ENCODE data around the gene SAG. TPM values are rescaled to one million over a fixed set of nuclear protein-coding genes. Genes with fewer than 3 reads are reported as not detected.

The SAG gene
- total and polyA plus RNA-seq, 9 of the 15 experiments (the other 6 are each of a cell fraction or from before 2014, with no cell fraction given) = 0.04 to 0.64 (median 0.31) TPM; not detected in 5

GRCh38 chr2:233349005-233349998 is 41.7 kb downstream of the SAG start:
- Histone ChIP-seq H3K9me1 (ENCODE audit: control insufficient read depth, insufficient read depth, low read length) (no peaks in the 10 kb centered on the region), H3K9me3 (replicated peaks; ENCODE audit: control insufficient read depth, insufficient read depth, low read depth, low read length) (no peaks in the 10 kb centered on the region), H3K36me3 (ENCODE audit: control insufficient read depth, insufficient read depth, low read length) (no peaks in the 10 kb centered on the region), H4K20me1 (replicated peaks; ENCODE audit: control insufficient read depth, insufficient read depth, low read length) (no peaks in the 10 kb centered on the region), H3K4me1 (replicated peaks in 1 of 2; ENCODE audit: control insufficient read depth in 2 of 2, insufficient read depth in 2 of 2, low read length in 2 of 2) (peaks cover 28% of the 10 kb centered on the region in 2 experiments), H3K27ac (ENCODE audit: extremely low read depth, low read depth, low read length) (no peak overlapping the region), H3K4me3 (no peak overlapping the region), H2AFZ (ENCODE audit: low read depth, low read length) (no peak overlapping the region), H3K4me2 (ENCODE audit: insufficient read depth, low read length) (no peak overlapping the region), H3K9ac (ENCODE audit: insufficient read depth in 1 of 2, low read depth in 2 of 2, low read length in 2 of 2) (peak overlapping the region in 1 of 2 experiments; percentile 51; a peak in 2 of 4 replicates), H3K27me3 (ENCODE audit: control insufficient read depth in 2 of 2, insufficient read depth in 2 of 2, low read length in 2 of 2) (no peaks in the 10 kb centered on the region), H3K79me2 (ENCODE audit: control insufficient read depth, insufficient read depth, low read length) (no peaks in the 10 kb centered on the region)
- POLR2A ChIA-PET = interaction anchor here (0.7 to 1.0 kb wide), 3 partner anchors 11 to 23 kb away, joined by 3 to 4 read pairs (median 3); no protein-coding TSS in a partner anchor
- DNase-seq (ENCODE audit: extremely low read depth in 1 of 4, low spot score in 3 of 4) (no peak), FAIRE-seq (no peak), ATAC-seq (no peak)
- CTCF ChIA-PET (ENCODE audit: low intra/inter-chr PET ratio) = no interaction called here
- BruUV-seq (replicated peaks) = no TSS peak
- TF ChIP-seq ZNF277 (CRISPR knock-in tag; IDR thresholded peaks at IDR 0.05; ENCODE audit: borderline replicate concordance) (no peak), NR2C1 (IDR thresholded peaks at IDR 0.05) (no peak), NR2C1 (tag; IDR thresholded peaks at IDR 0.05) (no peak), TEAD1 (CRISPR knock-in tag; IDR thresholded peaks at IDR 0.05) (no peak), MCM2 (IDR thresholded peaks at IDR 0.05; ENCODE audit: low read depth) (no peak), CBFA2T2 (conservative IDR thresholded peaks at IDR 0.05) (peak; percentile 55; the same call in 1 of the 2 replicates), HIVEP1 (CRISPR knock-in tag; IDR thresholded peaks at IDR 0.05) (no peak), CBFA2T3 (IDR thresholded peaks at IDR 0.05) (peak; percentile 58), ZNF586 (CRISPR knock-in tag; conservative IDR thresholded peaks at IDR 0.05) (no peak), NRF1 (conservative IDR thresholded peaks at IDR 0.05 in 1 of 2, IDR thresholded peaks at IDR 0.05 in 1 of 2) (peak; percentile 37 to 47), KLF16 (IDR thresholded peaks at IDR 0.05) (peak; percentile 48; the same call in 1 of the 2 replicates), ZFP36 (IDR thresholded peaks at IDR 0.05; ENCODE audit: low read depth, low read length, partially characterized antibody) (no peak)
- 41% methylated on average over 7 of the region's 15 CpGs for WGBS (ENCODE audit: insufficient coverage, low coverage, missing lambda C conversion rate)
- in situ Hi-C loops (cut with MboI) (no loop called here), intact Hi-C loops (cut with micrococcal nuclease) (no loop called here)
